Right kidney (tissue), 1 donor: ENCODE results near the gene GOLGA2.
"Not testable (repeated sequence)": the region's sequence is repeated elsewhere in the genome, so short reads cannot be mapped to it uniquely, and the experiment has no call there.

ENCODE experiments used
- DNase-seq: peaks from one replicate; pipeline ENCODE4 v3.0.0-alpha.2; 2016

Gene GOLGA2

DNA sequence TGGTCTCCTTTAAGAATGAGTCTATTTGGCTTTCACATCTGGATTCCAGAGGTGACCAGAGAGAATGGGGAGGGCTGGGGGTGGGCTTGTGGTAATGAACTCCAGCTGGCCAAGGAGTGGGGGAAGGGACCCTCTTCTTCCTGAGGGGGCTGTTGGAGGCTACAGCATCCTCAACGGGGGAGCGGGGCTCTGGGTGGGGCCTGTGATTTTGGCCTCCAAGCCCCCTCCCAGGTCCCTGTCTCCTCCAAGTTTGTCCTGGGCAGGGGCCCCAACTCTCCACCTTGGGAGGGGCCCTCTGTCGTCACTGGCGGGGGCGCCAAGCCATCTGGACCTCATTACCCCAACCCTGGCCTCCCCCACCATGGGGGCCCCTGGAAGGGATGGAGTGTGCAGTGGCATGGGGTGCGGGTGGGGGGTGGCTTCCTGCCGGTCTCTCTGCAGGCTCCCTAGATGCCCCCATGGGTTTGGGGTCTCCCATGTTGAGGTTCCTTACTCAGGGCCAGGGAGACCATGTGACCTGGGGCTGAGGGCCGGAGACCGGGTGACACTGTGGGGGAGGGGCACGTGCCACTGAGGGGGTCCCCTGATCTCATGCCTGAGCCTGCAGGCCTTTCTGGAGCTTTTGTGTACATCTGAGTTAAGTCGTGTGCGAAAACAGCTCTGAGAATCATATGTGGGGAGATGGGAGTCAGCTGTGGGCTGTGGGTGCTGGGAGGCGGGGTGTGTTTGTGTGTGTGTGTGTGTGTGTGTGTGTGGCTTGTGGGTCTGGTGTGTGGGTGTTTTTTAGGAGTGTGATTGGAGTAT, 32.4 kb downstream of the GOLGA2 start:
- peak; percentile 41 for DNase-seq

DNA sequence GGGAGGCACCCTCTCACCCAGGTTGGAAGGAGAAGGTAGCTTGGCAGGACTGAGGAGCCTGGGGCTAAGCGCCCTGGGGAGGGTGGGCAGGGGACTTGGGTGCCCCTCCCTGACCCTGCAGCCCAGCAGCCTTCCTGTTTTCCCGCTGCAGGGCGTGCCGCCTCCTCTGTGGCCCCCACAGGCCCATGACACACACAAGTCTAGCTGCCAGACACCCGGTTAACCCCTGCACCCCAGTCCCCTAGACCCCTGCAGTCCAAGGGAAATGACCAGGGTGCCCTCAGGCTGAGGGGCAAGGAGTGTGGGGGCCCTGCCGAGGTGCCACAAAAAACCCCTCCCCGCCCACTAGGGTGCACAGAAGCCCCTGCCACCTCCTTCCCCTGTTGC, 33.0 kb downstream of the GOLGA2 start:
- DNase-seq: no peak

DNA sequence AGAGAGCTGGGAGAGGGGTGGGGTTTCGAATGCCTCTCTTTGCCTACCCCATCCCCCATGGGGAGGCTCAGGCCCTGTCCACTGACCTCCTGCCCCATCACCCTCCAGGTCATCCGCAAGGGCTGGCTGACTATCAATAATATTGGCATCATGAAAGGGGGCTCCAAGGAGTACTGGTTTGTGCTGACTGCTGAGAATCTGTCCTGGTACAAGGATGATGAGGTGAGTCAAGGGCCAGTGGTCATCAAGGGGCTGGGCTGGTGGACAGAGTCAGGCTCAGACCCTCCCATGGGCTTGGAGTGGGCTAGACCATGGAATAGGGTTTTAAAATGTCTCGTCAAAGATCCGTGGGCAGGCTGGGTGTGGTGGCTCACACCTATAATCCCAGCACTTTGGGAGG, 33.7 kb downstream of the GOLGA2 start:
- no peak for DNase-seq

DNA sequence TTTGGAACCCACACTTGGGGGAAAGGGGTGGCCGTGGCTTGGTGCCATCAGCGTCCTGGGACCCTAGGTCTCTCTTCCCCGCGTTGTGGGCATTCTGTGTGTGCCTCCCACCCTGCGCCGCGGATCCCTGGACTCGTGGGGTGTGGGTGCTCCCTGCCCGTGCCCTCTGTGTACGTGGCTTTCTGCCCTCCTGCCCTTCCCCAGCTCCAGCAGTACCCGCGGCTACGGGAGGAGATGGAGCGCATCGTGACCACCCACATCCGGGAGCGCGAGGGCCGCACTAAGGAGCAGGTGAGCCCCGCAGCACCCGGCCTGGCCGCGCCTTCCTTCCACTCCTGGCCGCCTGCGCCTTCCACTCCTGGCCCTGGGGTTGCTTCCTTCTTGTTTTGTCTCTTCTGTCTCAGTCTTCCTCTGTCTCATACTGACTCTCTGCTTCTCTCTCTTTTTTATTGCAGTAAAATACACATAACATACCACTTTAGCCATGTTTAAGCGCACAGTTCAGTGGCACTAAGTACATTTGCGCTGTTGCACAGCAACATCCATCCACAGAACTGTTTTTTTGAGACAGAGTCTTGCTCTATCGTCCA, 41.9 kb downstream of the GOLGA2 start:
- no peak for DNase-seq

DNA sequence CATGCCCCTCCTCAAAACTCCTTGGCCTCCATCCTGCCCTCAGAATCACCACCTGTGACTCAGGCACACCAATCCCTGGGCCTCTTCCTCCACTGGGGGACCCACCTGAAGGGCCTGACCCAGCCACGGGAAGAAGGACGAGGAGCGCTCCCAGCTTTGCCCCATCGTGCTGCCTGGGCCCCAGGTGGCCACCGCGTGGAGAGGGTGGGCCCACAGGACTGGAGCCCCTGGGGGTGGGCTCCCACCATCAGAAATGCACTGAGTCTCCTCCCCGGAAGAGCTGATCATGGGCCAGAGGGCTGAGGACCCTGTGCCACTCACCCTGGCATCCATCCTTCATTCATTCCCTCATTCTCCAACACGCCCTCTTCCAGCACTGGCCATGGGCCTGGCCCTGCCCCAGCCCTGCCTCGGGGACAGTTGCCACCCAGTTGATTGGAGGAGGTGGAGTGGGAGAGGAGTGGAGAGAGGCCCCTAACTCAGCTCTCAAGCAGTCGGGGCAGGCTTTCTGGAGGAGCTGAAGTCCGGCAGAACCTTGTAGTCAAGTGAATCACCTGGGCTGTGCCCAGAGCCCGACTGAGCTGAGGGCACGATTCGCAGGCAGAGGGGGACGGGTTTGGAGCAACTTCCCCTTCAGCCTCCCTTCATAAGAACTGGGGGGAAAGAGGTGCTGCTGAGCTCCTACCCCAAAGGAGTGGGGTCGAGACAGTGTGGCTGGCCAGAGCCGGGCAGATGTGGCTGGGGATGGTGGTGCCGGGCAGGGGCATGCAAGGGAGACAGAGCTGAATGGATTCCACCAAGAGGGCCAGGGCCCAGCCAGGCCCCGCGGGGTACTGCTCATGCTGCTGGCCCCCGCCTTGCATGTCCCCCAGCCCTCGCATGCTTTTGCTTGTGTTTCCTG, 43.0 kb downstream of the GOLGA2 start:
- DNase-seq: peak; percentile 1

DNA sequence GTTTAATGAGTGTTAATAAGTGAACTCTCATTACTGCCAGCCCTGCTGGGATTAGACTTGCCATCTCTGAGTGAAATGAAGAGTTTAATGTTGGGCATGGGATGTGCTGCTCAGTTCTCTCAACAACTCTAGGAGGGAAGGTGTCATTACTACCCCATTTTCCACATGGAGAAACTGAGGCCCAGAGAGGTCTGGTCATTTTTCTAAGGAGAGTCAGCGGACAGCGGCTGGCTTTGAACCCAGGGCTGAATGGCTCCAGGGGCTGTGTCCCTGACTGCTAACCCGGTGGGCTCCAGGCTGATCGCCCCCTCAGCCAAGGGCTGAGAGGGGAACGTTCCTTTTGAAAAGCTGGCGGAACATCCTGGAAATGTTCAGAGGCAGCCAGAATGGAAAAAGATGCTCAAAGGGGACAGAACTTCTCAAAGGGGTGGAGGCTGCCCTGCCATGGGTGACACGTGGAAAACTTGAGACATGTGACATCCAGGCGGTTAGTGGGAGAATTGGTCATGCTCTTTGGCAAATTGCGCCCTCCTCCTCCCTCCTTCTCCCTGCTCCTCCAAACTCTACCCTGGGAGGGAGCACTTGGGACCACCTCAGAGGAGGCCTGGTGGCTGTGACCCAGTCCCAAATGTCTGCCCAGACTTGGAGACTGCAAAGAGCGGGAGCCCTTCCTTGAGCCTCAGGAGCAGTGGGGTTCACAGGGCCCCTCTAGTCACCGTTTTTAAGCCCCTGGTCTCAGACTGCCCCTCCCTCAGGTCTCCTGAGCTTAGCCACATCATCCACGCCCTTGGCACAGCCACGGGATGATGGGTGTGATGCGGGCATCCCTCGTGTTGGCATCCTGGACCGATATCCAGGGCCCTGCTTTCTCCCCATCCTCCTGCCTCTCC, 43.9 kb downstream of the GOLGA2 start:
- DNase-seq: no peak

DNA sequence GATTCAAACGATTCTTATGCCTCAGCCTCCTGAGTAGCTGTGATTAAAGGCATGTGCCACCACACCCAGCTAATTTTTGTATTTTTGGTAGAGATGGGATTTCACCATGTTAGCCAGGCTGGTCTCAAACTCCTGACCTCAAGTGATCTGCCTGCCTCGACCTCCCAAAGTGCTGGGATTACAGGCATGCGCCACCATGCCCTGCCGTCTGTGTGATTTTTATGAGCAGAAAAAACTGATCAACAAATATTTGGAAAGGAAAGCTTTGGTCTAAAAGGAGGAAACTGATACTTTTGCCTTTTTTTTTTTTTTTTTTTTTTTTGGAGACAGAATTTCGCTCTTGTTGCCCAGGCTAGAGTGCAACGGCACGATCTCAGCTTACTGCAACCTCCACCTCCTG, 44.9 kb downstream of the GOLGA2 start:
- not testable (repeated sequence) for DNase-seq

DNA sequence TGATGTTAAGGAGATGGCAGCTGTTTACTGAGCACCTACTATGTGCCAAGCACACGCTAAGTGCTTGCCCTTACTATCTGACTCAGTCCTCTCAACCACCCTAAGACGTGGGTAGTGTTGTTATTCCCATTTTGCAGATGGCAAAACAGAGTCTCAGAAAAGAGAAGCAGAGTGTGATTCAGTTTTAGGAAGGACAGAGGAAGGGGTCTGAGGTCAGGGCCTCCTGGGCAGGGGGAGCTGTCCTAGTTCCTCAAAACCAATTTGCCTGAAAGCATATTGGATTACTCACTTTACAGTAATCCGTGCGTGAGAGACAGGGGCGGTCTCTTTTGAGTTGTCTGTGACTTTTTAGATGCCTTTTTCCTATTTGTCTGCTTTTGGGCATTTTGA, 49.4 kb downstream of the GOLGA2 start:
- no peak for DNase-seq

DNA sequence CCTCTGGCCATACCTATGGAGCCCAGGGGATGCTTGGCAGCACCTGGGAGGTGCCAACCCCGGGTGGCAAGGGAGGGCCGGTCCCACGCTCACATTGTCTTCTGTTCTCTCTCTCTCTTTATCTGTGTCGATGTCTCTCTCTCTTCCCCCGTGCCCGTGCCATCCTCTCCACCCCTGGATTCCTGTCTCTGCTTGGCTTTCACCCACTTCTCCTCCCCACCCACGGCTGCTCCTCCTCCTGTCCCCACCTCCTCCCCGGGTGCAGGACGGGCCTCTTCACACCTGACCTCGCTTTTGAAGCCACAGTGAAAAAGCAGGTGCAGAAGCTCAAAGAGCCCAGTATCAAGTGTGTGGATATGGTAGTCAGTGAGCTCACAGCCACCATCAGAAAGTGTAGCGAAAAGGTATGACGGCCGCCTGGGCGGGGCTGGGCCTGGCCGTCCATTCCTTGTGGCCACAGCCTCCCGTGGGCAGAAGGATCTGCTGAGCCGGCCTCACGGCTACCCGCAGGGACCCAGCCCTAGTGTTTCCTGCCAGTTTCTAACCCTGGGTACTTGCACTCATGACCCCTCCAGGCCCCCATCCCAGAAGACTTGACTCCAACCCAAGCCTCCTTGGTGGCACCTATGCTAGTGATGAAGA, 49.9 kb downstream of the GOLGA2 start:
- DNase-seq: peak; percentile 0

DNA sequence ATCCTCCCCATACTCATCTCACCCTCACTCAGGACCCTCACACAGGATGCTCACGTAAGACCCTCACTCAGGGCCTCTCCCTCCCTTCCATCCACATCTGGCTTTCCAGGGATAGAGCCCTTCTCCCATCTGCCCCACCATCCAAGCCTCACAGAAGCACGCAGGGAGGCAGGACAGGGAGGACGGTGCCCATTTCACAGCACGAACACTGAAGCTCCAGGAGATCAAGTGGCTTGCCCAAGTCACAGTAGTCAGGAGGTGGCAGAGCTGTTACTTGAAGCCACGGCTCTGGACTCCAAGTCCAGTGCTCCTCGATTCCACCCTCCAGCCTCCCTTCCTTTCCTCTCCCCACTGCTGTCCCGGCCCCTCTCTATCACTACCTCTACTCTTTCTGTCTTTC, 50.9 kb downstream of the GOLGA2 start:
- no peak for DNase-seq

DNA sequence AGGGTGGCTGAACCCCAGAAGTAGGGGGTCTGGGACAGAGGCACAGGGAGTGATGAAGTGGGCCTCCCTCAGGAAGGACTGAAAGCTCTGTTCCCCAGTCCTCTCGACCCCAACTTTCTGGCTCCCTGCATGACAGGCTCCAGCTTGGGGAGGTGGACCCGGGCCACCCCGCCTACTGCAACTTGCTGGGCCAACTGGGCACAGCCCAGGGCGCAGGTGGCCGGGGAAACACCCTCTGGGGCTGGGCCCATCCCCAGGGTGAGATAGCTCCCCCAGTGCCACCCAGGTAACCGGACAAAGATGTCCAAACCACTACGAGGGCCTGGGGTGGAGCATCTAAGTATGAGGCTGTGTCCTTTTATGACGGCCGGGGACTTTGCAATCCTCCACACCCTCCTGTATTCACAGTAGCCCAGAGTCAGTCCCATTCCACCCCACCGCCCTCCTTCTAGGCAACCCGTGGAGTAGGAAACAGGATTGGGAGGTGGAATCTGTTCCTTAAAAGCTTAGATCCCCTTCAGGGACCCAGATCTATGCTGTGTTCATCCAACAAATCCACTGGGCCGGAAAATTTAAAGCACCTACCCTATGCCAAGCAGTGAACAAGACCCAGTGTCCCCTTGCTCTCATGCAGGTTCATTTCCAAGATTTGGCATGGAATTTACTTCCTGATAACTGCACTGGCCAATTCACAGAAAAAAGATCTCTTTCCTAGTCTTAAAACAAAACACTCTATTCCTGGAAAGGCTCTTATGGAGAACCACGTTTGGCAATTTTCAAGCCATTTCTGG, 52.7 kb downstream of the GOLGA2 start:
- DNase-seq: no peak

DNA sequence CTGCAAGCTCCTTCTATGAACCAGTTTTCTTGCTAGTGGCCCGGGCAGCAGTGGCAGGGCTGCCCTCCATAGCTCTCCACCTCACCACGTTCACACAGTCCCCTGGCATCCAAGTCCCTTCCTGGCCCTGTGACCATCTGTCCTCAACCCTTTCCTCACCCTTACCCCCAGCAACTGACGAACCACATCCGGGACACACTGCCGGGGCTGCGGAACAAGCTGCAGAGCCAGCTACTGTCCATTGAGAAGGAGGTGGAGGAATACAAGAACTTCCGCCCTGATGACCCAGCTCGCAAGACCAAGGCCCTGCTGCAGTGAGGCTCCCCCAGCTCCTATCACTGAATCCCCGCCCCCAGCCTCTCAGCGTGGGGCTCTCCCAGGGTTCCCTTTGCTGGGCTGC, 53.8 kb downstream of the GOLGA2 start:
- DNase-seq: no peak

DNA sequence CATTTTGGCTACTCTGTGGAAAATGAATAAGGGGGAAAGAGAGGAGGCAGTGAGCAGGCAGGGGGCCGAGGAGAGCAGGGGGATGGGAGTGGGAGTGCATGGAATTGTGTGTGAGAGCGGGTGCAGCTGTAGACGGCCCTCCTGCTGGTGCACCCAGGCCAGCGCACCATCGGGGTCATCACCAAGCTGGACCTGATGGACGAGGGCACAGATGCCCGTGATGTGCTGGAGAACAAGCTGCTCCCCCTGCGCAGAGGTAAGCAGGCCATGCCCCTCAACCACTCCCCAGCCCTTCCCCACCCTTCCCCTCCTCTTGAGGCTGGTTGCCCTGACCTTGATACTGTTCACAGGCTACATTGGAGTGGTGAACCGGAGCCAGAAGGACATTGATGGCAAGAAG, 56.0 kb downstream of the GOLGA2 start:
- DNase-seq: no peak

DNA sequence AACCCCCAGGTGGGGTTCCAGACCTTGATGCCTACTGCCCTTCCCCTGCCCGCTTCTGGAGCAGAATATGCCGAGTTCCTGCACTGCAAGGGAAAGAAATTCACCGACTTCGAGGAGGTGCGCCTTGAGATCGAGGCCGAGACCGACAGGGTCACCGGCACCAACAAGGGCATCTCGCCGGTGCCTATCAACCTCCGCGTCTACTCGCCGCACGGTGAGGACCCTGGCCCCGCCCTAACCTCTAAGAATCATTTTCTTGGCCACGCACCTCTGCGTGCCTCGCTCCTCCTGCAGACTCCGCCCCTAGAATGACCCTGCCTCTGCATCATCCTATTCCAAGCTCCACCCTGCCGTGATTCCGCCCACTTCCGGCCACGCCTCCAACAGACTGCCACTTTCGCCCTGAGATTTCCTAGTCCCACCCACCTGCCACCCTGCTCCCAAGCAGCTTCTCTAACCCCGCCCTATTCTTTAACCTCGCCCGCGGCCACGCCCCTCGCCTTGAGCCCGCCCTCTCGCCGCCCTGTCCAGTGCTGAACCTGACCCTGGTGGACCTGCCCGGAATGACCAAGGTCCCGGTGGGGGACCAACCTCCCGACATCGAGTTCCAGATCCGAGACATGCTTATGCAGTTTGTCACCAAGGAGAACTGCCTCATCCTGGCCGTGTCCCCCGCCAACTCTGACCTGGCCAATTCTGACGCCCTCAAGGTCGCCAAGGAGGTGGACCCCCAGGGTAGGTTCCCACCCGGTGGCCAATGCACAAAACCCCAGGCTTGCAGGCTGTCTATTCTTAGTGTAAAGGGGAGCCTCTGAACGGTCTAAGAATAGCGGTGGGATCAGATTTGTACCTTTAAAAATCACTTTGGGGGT, 57.1 kb downstream of the GOLGA2 start:
- DNase-seq: peak; percentile 78

DNA sequence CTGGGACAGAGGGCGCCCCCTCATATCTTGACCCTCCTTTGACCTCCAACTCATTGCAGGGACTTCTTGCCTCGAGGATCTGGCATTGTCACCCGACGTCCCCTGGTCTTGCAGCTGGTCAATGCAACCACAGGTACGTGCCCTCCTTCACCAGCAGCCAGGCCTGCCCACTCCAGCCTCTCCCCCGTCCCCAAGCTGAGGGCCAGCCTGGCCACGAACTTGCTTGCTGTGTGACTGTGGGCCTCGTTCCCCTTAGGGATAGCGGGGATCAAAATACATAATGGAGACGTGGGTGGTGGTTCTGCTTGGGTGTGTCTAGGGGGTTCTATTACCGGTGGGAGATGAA, 57.7 kb downstream of the GOLGA2 start:
- DNase-seq: no peak

DNA sequence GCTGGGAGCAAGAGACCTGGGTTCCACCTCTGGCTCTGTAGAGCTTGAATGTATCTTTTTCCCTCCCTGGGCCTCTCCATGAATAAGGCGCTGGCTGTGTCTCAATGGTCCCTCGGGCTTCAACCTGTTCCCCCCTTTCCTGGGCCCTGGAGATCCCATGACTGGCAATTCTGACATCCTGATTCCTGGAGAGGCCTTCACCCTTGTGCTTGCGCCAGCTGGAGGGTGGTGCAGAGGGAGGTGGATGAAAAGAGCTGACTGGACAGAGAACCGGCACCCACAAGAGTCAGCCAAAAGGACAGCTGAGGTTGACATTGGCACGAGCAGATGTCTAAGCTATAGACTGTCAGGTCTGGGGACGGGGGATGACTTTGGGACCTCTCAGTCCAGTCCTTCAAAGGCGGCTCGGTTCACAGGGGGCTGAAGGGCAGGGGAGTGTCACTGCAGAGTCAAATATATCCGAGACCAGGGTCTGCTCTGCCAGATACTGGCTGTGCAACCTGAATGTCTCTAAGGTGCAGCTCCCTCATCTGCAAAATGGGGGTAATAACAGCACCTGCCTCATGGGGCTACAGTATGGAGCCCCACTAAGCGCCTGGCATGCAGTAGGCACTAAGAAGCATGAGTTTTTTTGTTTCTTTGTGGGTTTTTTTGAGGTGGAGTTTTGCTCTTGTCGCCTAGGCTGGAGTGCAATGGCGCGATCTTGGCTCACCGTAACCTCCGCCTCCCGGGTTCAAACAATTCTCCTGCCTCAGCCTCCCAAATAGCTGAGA, 58.8 kb downstream of the GOLGA2 start:
- DNase-seq: no peak

DNA sequence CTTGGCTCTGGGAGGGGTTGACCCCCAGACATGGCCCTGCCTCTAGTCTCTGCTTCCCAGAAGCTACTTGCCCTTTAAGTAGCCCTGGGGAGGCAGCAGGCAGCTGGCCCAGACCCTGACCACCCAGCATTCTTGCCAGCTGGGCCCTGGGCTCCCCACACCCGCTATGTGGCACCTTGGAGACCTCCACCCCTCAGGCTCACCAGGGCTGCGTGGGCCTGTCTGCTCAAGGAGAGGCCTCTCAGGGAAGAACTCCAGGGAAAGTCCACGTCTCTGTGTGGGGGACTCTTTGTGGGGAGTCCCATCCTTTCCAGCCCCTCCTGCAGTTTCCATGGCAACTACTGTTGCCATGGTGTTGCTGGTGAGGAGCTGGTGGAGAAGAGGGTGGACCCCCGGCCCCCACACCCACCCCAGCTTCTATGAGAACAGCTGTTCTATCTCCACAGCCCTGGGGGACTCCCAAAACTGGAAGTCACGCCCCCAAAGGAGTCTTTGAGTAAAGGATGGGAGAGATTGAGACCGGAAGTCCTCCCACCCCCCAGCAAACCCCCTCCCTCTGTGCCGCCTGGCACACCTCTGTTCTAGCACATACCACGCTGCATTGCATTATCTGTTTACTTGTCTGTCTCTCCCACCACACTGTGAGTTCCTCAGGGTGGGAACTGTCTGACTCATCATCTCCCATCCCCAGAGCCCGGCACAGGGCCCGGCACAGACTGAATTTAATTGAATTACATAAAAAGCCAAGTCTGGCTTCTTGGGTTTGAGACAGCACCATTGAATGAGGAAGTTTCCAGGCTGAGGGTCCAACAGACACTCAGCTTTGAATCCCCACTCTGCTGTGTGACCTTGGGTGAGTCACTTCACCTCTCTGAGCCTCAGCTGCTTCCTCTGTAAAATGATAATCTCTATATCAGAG, 60.1 kb downstream of the GOLGA2 start:
- DNase-seq: no peak
